ENCODE data around the gene IP6K1.

IP6K1 gene

GRCh38 chr3:49723628-49724551, 62.5 kb downstream of the IP6K1 start, which contains the start of gene GMPPB:
TSS of gene GMPPB (minus strand) at chr3:49723951. CDS start at chr3:49723726, 225 bp downstream.
- DNase-seq (ENCODE audit: low read depth) = peak; percentile 86

- DNase-seq (ENCODE audit: low read depth) = peak; percentile 31
Observed at GRCh38 chr3:49723296-49723627, 63.1 kb downstream of the IP6K1 start.

GRCh38 chr3:49722896-49723295, 63.4 kb downstream of the IP6K1 start:
- no peak for DNase-seq (ENCODE audit: low read depth)

- DNase-seq (ENCODE audit: low read depth) = no peak
Observed at GRCh38 chr3:49721896-49722781, 64.2 kb downstream of the IP6K1 start.

GRCh38 chr3:49721596-49721895, 64.8 kb downstream of the IP6K1 start:
- no peak for DNase-seq (ENCODE audit: low read depth)

- DNase-seq (ENCODE audit: low read depth) = no peak
Observed at GRCh38 chr3:49720855-49721595, 65.3 kb downstream of the IP6K1 start.

- DNase-seq (ENCODE audit: low read depth) = peak; percentile 79
Observed at GRCh38 chr3:49719214-49719884, 67.0 kb downstream of the IP6K1 start, which contains the start of gene AMIGO3. TSS of gene AMIGO3 (minus strand) at chr3:49719684. CDS start at chr3:49719465, 219 bp downstream.

GRCh38 chr3:49718858-49719213, 67.5 kb downstream of the IP6K1 start:
- no peak for DNase-seq (ENCODE audit: low read depth)

- DNase-seq (ENCODE audit: low read depth) = no peak
Observed at GRCh38 chr3:49717959-49718857, 68.1 kb downstream of the IP6K1 start.

- DNase-seq (ENCODE audit: low read depth) = no peak
Observed at GRCh38 chr3:49717211-49717958, 69.0 kb downstream of the IP6K1 start.

- no peak for DNase-seq (ENCODE audit: low read depth)
Observed at GRCh38 chr3:49716691-49717210, 69.6 kb downstream of the IP6K1 start.

- DNase-seq (ENCODE audit: low read depth) = no peak
Observed at GRCh38 chr3:49716169-49716568, 70.2 kb downstream of the IP6K1 start.

- DNase-seq (ENCODE audit: low read depth) = no peak
Observed at GRCh38 chr3:49715611-49716121, 70.7 kb downstream of the IP6K1 start.

- DNase-seq (ENCODE audit: low read depth) = no peak
Observed at GRCh38 chr3:49714728-49715550, 71.4 kb downstream of the IP6K1 start.

- DNase-seq (ENCODE audit: low read depth) = no peak
Observed at GRCh38 chr3:49713336-49714105, 72.8 kb downstream of the IP6K1 start.

- no peak for DNase-seq (ENCODE audit: low read depth)
Observed at GRCh38 chr3:49712631-49713317, 73.6 kb downstream of the IP6K1 start.

- DNase-seq (ENCODE audit: low read depth) = no peak
Observed at GRCh38 chr3:49712166-49712565, 74.2 kb downstream of the IP6K1 start.
